Neural cell (in vitro differentiated cells): Measurements from ENCODE around the gene ZFP62.

Experiments
- EP300 ChIP-seq: fragments of 450-650 bp; conservative IDR thresholded peaks from 2 replicates; pipeline ENCODE4 v1.6.1; 2014; ENCODE audit warnings: antibody characterized with exemption, mild to moderate bottlenecking, moderate library complexity; ENCODE audit not compliant: poor library complexity, severe bottlenecking
- EZH2 ChIP-seq: fragments of 200-600, 300-800 bp; shearing (Covaris generic), sonication (generic); IDR thresholded peaks from 2 replicates; pipeline ENCODE4 v1.6.1; 2014; ENCODE audit warnings: antibody characterized with exemption, low read length, borderline replicate concordance, mild to moderate bottlenecking; ENCODE audit not compliant: insufficient read depth, poor library complexity, severe bottlenecking
- MXI1 ChIP-seq: fragments of 450-650 bp; conservative IDR thresholded peaks from 2 replicates; pipeline ENCODE4 v1.6.1; 2014; ENCODE audit warnings: antibody characterized with exemption, mild to moderate bottlenecking; ENCODE audit not compliant: poor library complexity, severe bottlenecking
- POLR2AphosphoS5 ChIP-seq: IDR thresholded peaks from 2 replicates; pipeline ENCODE4 v1.6.1; 2012
- RAD21 ChIP-seq: fragments of 450-650 bp; conservative IDR thresholded peaks from 2 replicates; pipeline ENCODE4 v1.6.1; 2014; ENCODE audit warnings: antibody characterized with exemption, mild to moderate bottlenecking, moderate library complexity
- SMC3 ChIP-seq: fragments of 450-650 bp; conservative IDR thresholded peaks from 2 replicates; pipeline ENCODE4 v1.6.1; 2014; ENCODE audit warnings: antibody characterized with exemption, mild to moderate bottlenecking, moderate library complexity; ENCODE audit not compliant: poor library complexity
- TAF1 ChIP-seq: IDR thresholded peaks from 2 replicates; pipeline ENCODE4 v1.6.1; 2012; ENCODE audit warnings: low read depth
- TF ChIP-seq, protein P1 (sequence below): fragments of 450-650 bp; IDR thresholded peaks from 2 replicates; pipeline ENCODE4 v1.5.1; 2014; ENCODE audit warnings: antibody characterized with exemption, mild to moderate bottlenecking, moderate library complexity; ENCODE audit not compliant: poor library complexity, severe bottlenecking
- TF ChIP-seq, protein P2 (sequence below): IDR thresholded peaks from 2 replicates; pipeline ENCODE4 v1.6.1; 2012; ENCODE audit warnings: borderline replicate concordance

DNA sequence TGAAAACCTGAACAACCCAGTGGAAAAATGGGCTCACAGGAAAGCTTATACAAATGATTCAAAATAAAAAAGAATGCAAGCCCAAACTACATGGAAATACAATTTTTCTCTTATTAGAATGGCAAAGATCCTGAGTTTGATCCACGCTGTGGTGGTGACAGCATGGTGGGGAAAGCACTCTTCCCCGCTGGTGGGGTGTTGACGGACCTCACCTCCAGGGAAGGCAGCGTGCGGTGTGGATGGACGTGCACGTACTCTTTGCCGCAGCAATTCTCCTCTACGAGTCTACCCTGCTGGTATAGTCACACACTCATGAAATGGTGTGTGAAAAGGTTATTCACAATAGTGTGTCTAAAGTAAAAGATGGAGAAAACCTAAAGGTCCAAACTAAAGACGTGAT lies 5.9 kb upstream of the ZFP62 start:
- TF ChIP-seq EZH2 (no peak), SMC3 (no peak), EP300 (no peak), POLR2AphosphoS5 (no peak), RAD21 (no peak), TAF1 (no peak), MXI1 (no peak)
- TF ChIP-seq, protein P1, sequence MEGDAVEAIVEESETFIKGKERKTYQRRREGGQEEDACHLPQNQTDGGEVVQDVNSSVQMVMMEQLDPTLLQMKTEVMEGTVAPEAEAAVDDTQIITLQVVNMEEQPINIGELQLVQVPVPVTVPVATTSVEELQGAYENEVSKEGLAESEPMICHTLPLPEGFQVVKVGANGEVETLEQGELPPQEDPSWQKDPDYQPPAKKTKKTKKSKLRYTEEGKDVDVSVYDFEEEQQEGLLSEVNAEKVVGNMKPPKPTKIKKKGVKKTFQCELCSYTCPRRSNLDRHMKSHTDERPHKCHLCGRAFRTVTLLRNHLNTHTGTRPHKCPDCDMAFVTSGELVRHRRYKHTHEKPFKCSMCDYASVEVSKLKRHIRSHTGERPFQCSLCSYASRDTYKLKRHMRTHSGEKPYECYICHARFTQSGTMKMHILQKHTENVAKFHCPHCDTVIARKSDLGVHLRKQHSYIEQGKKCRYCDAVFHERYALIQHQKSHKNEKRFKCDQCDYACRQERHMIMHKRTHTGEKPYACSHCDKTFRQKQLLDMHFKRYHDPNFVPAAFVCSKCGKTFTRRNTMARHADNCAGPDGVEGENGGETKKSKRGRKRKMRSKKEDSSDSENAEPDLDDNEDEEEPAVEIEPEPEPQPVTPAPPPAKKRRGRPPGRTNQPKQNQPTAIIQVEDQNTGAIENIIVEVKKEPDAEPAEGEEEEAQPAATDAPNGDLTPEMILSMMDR = no peak
- TF ChIP-seq, protein P2, sequence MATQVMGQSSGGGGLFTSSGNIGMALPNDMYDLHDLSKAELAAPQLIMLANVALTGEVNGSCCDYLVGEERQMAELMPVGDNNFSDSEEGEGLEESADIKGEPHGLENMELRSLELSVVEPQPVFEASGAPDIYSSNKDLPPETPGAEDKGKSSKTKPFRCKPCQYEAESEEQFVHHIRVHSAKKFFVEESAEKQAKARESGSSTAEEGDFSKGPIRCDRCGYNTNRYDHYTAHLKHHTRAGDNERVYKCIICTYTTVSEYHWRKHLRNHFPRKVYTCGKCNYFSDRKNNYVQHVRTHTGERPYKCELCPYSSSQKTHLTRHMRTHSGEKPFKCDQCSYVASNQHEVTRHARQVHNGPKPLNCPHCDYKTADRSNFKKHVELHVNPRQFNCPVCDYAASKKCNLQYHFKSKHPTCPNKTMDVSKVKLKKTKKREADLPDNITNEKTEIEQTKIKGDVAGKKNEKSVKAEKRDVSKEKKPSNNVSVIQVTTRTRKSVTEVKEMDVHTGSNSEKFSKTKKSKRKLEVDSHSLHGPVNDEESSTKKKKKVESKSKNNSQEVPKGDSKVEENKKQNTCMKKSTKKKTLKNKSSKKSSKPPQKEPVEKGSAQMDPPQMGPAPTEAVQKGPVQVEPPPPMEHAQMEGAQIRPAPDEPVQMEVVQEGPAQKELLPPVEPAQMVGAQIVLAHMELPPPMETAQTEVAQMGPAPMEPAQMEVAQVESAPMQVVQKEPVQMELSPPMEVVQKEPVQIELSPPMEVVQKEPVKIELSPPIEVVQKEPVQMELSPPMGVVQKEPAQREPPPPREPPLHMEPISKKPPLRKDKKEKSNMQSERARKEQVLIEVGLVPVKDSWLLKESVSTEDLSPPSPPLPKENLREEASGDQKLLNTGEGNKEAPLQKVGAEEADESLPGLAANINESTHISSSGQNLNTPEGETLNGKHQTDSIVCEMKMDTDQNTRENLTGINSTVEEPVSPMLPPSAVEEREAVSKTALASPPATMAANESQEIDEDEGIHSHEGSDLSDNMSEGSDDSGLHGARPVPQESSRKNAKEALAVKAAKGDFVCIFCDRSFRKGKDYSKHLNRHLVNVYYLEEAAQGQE = no peak
